ENCODE data around the gene NFKBIE. TPM values are rescaled to one million over a fixed set of nuclear protein-coding genes. Genes with fewer than 3 reads are reported as not detected.

The NFKBIE gene
- total and polyA plus RNA-seq, 7 donors: 4.7 to 16.2 (median 10.0) TPM

DNA sequence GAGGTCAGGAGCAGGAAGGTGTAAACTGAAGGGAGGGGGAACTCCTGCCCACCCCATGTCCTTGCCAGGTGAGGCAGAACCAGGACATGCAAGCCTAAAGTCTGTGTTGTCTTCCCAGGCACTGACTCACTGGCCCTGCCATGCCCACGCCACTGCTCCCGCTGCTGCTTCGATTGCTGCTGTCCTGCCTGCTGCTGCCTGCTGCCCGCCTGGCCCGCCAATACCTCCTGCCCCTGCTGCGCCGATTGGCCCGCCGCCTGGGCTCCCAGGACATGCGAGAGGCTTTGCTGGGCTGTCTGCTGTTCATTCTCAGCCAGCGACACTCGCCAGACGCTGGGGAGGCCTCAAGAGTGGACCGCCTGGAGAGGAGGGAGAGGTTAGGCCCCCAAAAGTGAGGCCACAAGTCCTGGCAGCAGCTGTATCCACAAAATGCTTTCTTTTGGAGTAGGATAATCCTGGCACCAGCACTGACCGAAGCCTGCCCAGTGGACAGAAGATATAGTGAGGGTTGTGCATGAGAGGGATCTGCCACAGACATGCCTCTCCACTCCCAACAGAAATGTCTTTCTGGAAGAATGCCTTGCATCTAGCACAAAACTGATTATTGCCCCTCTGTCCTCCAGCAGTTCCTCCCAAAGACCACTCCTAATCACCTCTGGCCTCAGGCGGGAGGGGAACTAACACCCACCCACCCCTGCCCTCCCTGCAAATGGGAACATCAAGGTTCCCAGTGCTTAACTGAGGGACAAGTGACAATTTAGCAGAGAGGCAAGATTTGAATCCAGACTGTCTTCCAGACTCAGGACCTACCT lies 47.8 kb downstream of the NFKBIE start:
- TF ChIP-seq, protein P1, sequence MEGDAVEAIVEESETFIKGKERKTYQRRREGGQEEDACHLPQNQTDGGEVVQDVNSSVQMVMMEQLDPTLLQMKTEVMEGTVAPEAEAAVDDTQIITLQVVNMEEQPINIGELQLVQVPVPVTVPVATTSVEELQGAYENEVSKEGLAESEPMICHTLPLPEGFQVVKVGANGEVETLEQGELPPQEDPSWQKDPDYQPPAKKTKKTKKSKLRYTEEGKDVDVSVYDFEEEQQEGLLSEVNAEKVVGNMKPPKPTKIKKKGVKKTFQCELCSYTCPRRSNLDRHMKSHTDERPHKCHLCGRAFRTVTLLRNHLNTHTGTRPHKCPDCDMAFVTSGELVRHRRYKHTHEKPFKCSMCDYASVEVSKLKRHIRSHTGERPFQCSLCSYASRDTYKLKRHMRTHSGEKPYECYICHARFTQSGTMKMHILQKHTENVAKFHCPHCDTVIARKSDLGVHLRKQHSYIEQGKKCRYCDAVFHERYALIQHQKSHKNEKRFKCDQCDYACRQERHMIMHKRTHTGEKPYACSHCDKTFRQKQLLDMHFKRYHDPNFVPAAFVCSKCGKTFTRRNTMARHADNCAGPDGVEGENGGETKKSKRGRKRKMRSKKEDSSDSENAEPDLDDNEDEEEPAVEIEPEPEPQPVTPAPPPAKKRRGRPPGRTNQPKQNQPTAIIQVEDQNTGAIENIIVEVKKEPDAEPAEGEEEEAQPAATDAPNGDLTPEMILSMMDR (IDR thresholded peaks at IDR 0.05): no peak
- TF ChIP-seq POLR2AphosphoS5 (IDR thresholded peaks at IDR 0.05): peak in 3 of 4 donors; percentile 54 to 60 (median 56)
- Histone ChIP-seq H3K4me1 (peaks cover 0 to 67% (median 58%) of the 10 kb centered on the region in 4 donors), H3K4me3 (peak overlapping the region in 1 of 4 donors; percentile 7), H3K9me3 (no peaks in the 10 kb centered on the region), H3K27ac (peak overlapping the region; percentile 94 to 98 (median 97)), H3K36me3 (no peaks in the 10 kb centered on the region), H3K27me3 (no peaks in the 10 kb centered on the region)
- WGBS, 2 donors: 79 to 84% methylated on average over 16 of the region's 16 CpGs
- DNase-seq: peak; percentile 92
- intact Hi-C loops (cut with DNase I): no loop called here

- peak within 1 kb of the TSS; percentile 94 to 98 (median 97) for H3K27ac ChIP-seq
- intact Hi-C loops (cut with DNase I): loop anchor here (1.0 kb wide), 1 partner anchor 45 kb away; no protein-coding TSS in a partner anchor
- H3K4me1 ChIP-seq: peaks cover 0 to 60% (median 51%) of the 10 kb centered on the region in 4 donors
- DNase-seq: peak; percentile 78
- no peaks in the 10 kb centered on the region for H3K9me3 ChIP-seq
- TF ChIP-seq POLR2A (IDR thresholded peaks at IDR 0.05): no peak
- peak in 1 of 4 donors; percentile 10 for TF ChIP-seq POLR2AphosphoS5 (IDR thresholded peaks at IDR 0.05)
- TF ChIP-seq EP300 (IDR thresholded peaks at IDR 0.05): no peak
- TF ChIP-seq, protein P1 (IDR thresholded peaks at IDR 0.05): no peak
- no peaks in the 10 kb centered on the region for H3K27me3 ChIP-seq
- WGBS, 2 donors: 12 to 28% methylated on average over 7 of the region's 7 CpGs
- peak within 1 kb of the TSS in 1 of 4 donors; percentile 7 for H3K4me3 ChIP-seq
- H3K36me3 ChIP-seq: no peaks in the 10 kb centered on the region
Measured at GRCh38 chr6:44216677-44217331, 48.5 kb downstream of the NFKBIE start, which contains the start of gene MYMX. MYMX (plus strand) TSS chr6:44216926; CDS start chr6:44217472, 546 bp downstream.

DNA sequence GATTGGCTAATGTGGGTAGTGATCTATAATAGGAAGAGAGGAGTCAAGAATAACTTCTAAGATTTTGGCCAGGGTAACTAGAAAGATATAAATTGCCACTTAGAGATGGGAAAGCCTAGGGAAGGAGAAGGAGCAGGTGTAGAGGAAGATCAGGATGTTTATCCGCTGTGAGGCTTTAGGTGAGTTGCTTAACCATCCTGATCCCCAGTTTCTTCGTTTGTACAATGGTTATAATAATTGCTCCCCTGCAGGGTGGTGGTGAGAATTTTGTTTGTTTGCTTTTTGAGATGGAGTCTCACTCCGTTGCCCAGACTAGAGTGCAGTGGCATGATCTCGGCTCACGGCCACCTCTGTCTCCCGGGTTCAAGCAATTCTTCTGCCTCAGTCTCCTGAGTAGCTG lies 51.0 kb downstream of the NFKBIE start:
- Histone ChIP-seq H3K27ac (no peak overlapping the region), H3K9me3 (no peaks in the 10 kb centered on the region), H3K4me3 (no peak overlapping the region), H3K27me3 (no peaks in the 10 kb centered on the region), H3K4me1 (peaks cover 0 to 36% (median 29%) of the 10 kb centered on the region in 4 donors), H3K36me3 (no peaks in the 10 kb centered on the region)
- no peak for DNase-seq
- WGBS, 2 donors: 85 to 92% methylated on average over 6 of the region's 6 CpGs
- TF ChIP-seq EP300 (IDR thresholded peaks at IDR 0.05): no peak
- no peak for TF ChIP-seq POLR2A (IDR thresholded peaks at IDR 0.05)
- TF ChIP-seq POLR2AphosphoS5 (IDR thresholded peaks at IDR 0.05): no peak
- TF ChIP-seq, protein P1 (IDR thresholded peaks at IDR 0.05): no peak
- intact Hi-C loops (cut with DNase I): no loop called here

DNA sequence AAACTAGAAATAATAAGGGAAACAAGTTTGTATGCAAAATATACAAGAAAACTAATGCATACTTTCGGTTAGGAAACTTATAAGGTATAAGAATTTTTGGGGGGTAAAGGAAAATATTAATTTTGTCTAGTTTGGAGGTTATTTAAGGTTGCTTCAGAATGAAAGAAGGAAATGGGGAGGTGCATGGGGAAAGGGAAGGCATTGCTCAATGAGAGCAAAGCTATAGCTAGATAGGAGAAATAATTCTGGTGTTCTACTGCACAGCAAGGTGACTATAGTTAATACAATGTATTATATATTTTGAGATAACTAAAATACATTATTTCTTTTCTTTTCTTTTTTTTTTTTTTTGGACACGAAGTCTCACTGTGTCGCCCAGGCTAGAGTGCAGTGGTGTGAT lies 54.1 kb downstream of the NFKBIE start:
- TF ChIP-seq, protein P1 (IDR thresholded peaks at IDR 0.05): no peak
- TF ChIP-seq POLR2A (IDR thresholded peaks at IDR 0.05) (no peak), POLR2AphosphoS5 (IDR thresholded peaks at IDR 0.05) (no peak), EP300 (IDR thresholded peaks at IDR 0.05) (no peak)
- no peak for DNase-seq
- Histone ChIP-seq H3K9me3 (no peaks in the 10 kb centered on the region), H3K27me3 (no peaks in the 10 kb centered on the region), H3K4me3 (no peak overlapping the region), H3K4me1 (peaks cover 0 to 5% (median under 1%) of the 10 kb centered on the region in 4 donors), H3K36me3 (no peaks in the 10 kb centered on the region), H3K27ac (no peak overlapping the region)
- intact Hi-C loops (cut with DNase I): no loop called here
- 87 to 89% methylated on average over 3 of the region's 3 CpGs for WGBS, 2 donors

Small RNA genes within 50 kb of the gene (small RNA-seq; reads per million reads assigned to genes)
- gene RN7SL811P: 0 reads per million in 3 donors

Other genes starting within 250 kb of the NFKBIE start
- 10 to 100 TPM; 32.4 to 55.8 (median 45.3) TPM for gene MRPL14, start 138.1 kb downstream of the NFKBIE start, total RNA-seq
- 100 to 1,000 TPM in 2 of 3 donors, 10 to 100 TPM in 1; 85.6 to 150 (median 109) TPM for gene MRPL14, start 138.1 kb downstream of the NFKBIE start, polyA plus RNA-seq
- 10 to 100 TPM; 10.0 to 21.3 (median 16.3) TPM for gene TMEM63B, start 138.0 kb downstream of the NFKBIE start, total RNA-seq
- 10 to 100 TPM in 2 of 3 donors, 1 to 10 TPM in 1; 9.0 to 48.5 (median 14.6) TPM for gene TMEM63B, start 138.0 kb downstream of the NFKBIE start, polyA plus RNA-seq
- under 1 TPM in 1 of 4 donors, not detected in 3; 0.82 TPM for gene CAPN11, start 106.7 kb downstream of the NFKBIE start, total RNA-seq
- 1 to 10 TPM in 1 of 3 donors, under 1 TPM in 2; 0.41 to 1.6 (median 0.60) TPM for gene CAPN11, start 106.7 kb downstream of the NFKBIE start, polyA plus RNA-seq
- gene MYMX, start 48.6 kb downstream of the NFKBIE start, total RNA-seq: not detected
- under 1 TPM in 1 of 3 donors, not detected in 2; 0.28 TPM for gene MYMX, start 48.6 kb downstream of the NFKBIE start, polyA plus RNA-seq
- 100 to 1,000 TPM; 147 to 195 (median 180) TPM for gene SLC29A1, start 42.0 kb downstream of the NFKBIE start, total RNA-seq
- 10 to 100 TPM in 2 of 3 donors, 1 to 10 TPM in 1; 4.2 to 24.8 (median 10.8) TPM for gene SLC29A1, start 42.0 kb downstream of the NFKBIE start, polyA plus RNA-seq
- gene HSP90AB1, start 18.4 kb downstream of the NFKBIE start, total RNA-seq: 100 to 1,000 TPM; 442 to 569 (median 518) TPM
- 100 to 1,000 TPM; 182 to 484 (median 320) TPM for gene HSP90AB1, start 18.4 kb downstream of the NFKBIE start, polyA plus RNA-seq
- gene SLC35B2, start 8.0 kb downstream of the NFKBIE start, total RNA-seq: 10 to 100 TPM; 25.3 to 28.8 (median 27.2) TPM
- gene SLC35B2, start 8.0 kb downstream of the NFKBIE start, polyA plus RNA-seq: 10 to 100 TPM in 1 of 3 donors, 1 to 10 TPM in 2; 7.2 to 36.9 (median 7.9) TPM
- 1 to 10 TPM in 1 of 4 donors, under 1 TPM in 3; 0.16 to 1.1 (median 0.68) TPM for gene TMEM151B, start 4.9 kb upstream of the NFKBIE start, total RNA-seq
- under 1 TPM in 1 of 3 donors, not detected in 2; 0.63 TPM for gene TMEM151B, start 4.9 kb upstream of the NFKBIE start, polyA plus RNA-seq
- 1 to 10 TPM; 6.1 to 7.6 (median 6.8) TPM for gene AARS2, start 47.8 kb upstream of the NFKBIE start, total RNA-seq
- gene AARS2, start 47.8 kb upstream of the NFKBIE start, polyA plus RNA-seq: 1 to 10 TPM; 1.4 to 9.7 (median 2.4) TPM
- not detected for gene SPATS1, start 77.1 kb upstream of the NFKBIE start, total RNA-seq
- gene SPATS1, start 77.1 kb upstream of the NFKBIE start, polyA plus RNA-seq: not detected
- gene CDC5L, start 122.2 kb upstream of the NFKBIE start, total RNA-seq: 10 to 100 TPM; 18.0 to 24.6 (median 21.3) TPM
- 1 to 10 TPM; 6.6 to 9.5 (median 7.4) TPM for gene CDC5L, start 122.2 kb upstream of the NFKBIE start, polyA plus RNA-seq